Gastroesophageal sphincter (tissue), 4 donors: ENCODE results near the gene KCNJ18. TPM values are rescaled to one million over a fixed set of nuclear protein-coding genes. Genes with fewer than 3 reads are reported as not detected.
"Not testable (repeated sequence)": the region's sequence is repeated elsewhere in the genome, so short reads cannot be mapped to it uniquely, and the experiment has no call there.

Source experiments
- ATAC-seq: fragments of 150-250 bp; one replicate; pipeline ENCODE4 v1.9.1; 2016; ENCODE audit warnings: mild to moderate bottlenecking, moderate library complexity
- H3K27ac ChIP-seq, 4 donors: fragments of 200-600 bp; sonication (generic) in 3 of 4; 1 replicate in 3 of 4; 2 replicates in 1 of 4; pipeline ENCODE4 v1.5.1; 2016 to 2019
- H3K27me3 ChIP-seq: fragments of 200-600 bp; sonication (generic); one replicate; pipeline ENCODE4 v1.5.1; 2019
- H3K36me3 ChIP-seq, 2 donors: fragments of 200-600 bp; sonication (generic); one replicate each; pipeline ENCODE4 v1.5.1; 2019; ENCODE audit warnings: control low read depth in 1 of 2
- H3K4me1 ChIP-seq, 3 donors: fragments of 200-600 bp; sonication (generic); 1 replicate in 2 of 3; 2 replicates in 1 of 3; pipeline ENCODE4 v1.5.1; 2016 to 2019; ENCODE audit warnings: control low read depth in 2 of 3
- H3K4me3 ChIP-seq, 2 donors: fragments of 200-600 bp; sonication (generic); one replicate each; pipeline ENCODE4 v1.5.1; 2019; ENCODE audit warnings: mild to moderate bottlenecking in 1 of 2, moderate library complexity in 1 of 2
- H3K9me3 ChIP-seq, 3 donors: fragments of 200-600 bp; sonication (generic); one replicate each; pipeline ENCODE4 v1.5.1; 2017 to 2019; ENCODE audit warnings: control low read depth in 2 of 3
- WGBS, 2 donors: methylation state at CpG; one replicate each; pipeline ENCODE4 v1.1.5; 2018; ENCODE audit warnings: low coverage in 1 of 2; 5-methylcytosine and 5-hydroxymethylcytosine counted together
- total RNA-seq, 4 donors: library from RNA; depleted of rRNA; stranded (reverse); fragments of >200 nt; gene quantifications; one replicate each; pipeline ENCODE4 v1.1.0, GENCODE V29; 2016

Gene KCNJ18
- total RNA-seq, 4 donors from 2014 or later: not detected

DNA sequence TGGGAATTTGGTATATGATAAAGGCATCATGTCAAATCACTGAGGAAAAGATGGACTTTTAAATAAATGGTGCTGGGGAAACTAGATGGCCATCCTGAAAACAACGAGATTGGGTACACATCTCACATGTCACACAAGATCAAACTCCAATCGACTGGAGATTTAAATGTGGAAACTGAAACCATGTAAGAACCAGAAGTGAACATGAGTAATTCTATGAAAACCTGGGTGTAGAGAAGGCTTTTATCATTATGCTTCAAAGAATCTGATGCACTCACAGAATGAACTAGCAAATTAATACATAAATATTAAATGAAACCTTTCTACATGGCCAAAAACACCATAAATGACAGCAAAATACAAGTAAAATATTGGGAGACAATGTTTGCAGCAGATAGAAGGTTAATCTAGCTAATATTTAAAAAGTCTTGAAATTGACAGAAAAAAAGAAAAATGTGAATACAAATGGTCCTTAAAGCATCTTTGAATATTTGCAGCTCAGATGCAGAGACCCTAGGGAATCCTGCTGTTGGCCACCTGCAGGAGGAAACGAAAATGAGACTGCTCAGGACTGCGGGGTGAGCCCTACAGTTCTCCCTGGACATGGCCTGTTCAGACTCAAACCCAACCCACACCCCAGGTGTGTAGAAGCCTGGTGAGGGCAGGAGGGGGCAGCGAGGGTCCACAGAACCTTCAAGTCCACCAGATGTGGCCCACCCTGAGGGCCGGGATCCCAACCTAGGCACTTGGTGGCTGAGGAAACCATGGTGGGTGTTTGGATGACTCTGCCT is 32.1 kb downstream of the KCNJ18 start:
- H3K4me3 ChIP-seq, ATAC-seq, H3K4me1 ChIP-seq, H3K27me3 ChIP-seq, H3K36me3 ChIP-seq, H3K27ac ChIP-seq, H3K9me3 ChIP-seq: not testable (repeated sequence)
- WGBS, 2 donors: 65% methylated on average over 2 of the region's 6 CpGs; no CpG with 5 or more reads in 1 of the 2 donors

DNA sequence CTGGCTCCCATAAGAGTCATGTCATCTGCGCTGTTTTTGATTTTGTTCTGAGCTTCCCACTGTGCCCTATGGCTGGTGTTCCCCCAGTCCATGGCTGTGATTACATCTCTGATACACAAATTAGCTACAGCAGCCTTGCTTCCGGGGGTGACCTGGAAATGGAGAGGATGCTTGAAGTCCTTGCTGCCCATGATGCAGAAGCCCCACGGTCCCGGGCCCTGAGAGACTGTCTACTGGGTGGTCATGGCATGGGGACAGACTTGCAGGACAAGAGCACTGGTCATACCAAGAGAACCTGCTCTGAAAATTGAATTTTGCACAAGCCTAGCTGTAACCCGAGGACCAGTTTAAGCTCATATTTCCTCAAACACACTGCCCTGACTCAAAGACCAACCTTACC is 38.8 kb downstream of the KCNJ18 start:
- not testable (repeated sequence) for H3K27me3 ChIP-seq, H3K27ac ChIP-seq, H3K4me3 ChIP-seq, ATAC-seq, H3K9me3 ChIP-seq, H3K36me3 ChIP-seq, H3K4me1 ChIP-seq
- WGBS, 2 donors: 63% methylated on average over 2 to 4 of the region's 5 CpGs

DNA sequence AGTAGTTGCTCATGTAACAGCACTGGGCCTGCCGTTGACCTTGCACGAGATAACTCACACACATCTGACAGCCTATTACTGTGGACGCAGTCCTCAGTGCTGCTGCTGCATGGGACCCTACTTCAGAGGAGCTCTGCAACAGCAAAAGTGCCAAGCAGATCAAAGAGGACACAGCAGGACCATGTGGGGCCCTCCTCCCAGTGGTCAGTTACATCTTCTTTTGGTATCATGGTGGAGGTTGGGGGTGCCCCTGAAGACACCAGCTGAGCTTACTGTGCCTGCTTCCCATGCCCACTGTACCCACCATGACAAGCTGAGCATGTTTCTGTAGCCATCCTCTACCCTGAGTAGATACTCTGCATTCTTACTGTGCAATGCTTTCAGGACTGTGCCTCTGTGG is 41.6 kb downstream of the KCNJ18 start:
- ATAC-seq, H3K36me3 ChIP-seq, H3K4me3 ChIP-seq, H3K27ac ChIP-seq, H3K9me3 ChIP-seq, H3K27me3 ChIP-seq, H3K4me1 ChIP-seq: not testable (repeated sequence)
- 67 to 78% methylated on average over 1 to 3 of the region's 3 CpGs for WGBS, 2 donors

DNA sequence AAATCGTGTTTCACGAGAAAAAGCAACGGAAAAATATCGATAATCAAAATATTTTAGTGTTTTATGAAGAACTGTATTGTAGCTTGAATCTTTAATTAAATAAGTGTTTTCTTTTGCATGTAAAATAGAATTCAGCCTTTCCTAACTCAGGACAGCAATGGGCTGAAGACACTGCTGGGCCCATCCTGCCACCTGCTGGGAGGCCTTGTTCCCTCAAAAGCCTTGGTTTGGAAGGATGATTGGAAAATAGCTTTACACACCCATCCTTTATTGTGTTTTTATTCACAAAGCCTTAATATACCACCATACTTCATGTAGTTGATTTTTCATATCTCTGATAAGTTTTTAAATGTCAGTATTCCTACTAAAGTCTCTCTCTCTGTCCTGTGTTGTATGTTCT is 43.5 kb downstream of the KCNJ18 start:
- WGBS, 2 donors: 80 to 93% methylated on average over 4 of the region's 4 CpGs
- not testable (repeated sequence) for H3K4me3 ChIP-seq, ATAC-seq

DNA sequence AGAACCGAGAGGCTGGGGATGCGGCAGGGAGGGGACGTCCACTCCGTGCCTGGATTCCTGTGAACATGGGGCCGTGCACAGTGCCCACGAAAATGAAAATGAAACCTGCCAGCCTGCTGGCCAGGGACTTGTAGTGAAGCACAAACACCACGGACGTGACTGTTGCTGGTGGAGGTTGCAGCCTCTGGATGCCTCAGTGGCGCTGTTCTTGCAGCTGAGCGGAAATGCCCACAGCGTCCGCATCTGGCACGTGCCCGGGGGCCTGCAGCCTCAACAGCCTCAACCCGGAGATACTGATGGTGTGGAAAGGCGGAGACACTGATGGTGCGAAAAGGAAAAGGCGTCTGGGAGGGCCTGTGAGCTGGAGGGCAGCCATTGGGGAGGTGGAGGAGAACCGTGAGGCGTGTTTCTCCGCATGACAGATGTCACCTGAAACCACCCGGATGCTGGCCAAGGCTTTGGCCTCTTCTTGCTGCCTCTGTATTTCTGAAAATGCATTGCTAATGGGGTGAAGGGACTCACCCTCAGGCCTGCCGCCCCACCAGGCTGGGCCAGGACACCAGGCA is 44.8 kb downstream of the KCNJ18 start:
- not testable (repeated sequence) for H3K27ac ChIP-seq, H3K4me1 ChIP-seq, H3K4me3 ChIP-seq, H3K27me3 ChIP-seq, H3K9me3 ChIP-seq, H3K36me3 ChIP-seq, ATAC-seq
- 72 to 80% methylated on average over 5 to 6 of the region's 23 CpGs for WGBS, 2 donors

More for the DNA sequence above, 43.5 kb downstream of the KCNJ18 start:
- not testable (repeated sequence) for H3K4me1 ChIP-seq, H3K36me3 ChIP-seq, H3K27ac ChIP-seq, H3K27me3 ChIP-seq, H3K9me3 ChIP-seq

DNA sequence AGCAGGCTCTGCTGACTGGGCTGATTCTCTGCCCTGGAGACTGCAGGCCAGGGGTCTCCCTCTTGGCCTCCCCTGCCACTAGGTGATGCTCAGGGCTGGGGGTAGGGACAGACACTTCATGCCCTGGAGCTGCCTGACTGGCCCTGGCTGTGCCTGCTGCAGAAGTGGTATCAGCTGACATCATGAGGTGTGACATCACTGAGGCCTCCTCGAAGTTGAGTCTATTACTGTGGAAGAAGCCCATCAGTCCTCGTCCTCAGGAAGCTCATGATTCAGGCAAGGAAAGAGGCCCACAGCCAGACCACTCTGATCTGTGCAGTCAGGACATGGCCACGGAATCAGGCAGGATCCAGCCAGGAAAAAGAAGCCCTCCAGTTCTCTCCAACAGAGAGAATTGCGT is 45.9 kb downstream of the KCNJ18 start:
- ATAC-seq, H3K4me3 ChIP-seq, H3K36me3 ChIP-seq, H3K27ac ChIP-seq, H3K27me3 ChIP-seq, H3K9me3 ChIP-seq, H3K4me1 ChIP-seq: not testable (repeated sequence)
- no CpG with 5 or more reads among the region's 4 CpGs for WGBS, 2 donors

DNA sequence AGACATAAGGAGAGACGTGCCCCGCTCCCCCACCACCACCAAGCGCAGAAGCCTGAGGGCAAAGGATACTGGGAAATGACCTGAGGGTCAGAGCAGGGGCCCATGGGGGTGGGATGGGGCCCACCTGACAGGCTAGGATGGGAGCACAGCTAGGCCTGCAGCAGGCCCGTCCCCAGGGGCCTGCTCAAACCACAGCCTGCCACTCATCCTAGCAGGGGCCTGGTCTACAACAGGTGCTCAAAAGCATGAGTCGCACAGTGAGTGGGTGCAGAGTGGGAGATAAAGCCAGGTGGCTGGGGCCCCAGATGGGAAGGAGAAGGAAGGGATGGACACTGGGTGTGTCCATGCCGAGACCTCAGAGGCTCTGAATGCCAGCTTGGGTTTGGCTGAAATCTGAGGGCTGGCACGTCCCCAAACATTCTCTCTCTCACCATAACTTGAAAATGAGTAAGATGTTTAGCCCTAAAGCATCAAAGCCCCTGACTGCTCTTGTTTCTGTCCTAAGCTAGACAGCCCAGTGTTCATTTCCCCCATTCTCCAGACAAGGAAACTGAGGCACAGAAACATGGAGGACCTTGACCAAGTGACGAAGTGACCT is 46.7 kb downstream of the KCNJ18 start:
- H3K36me3 ChIP-seq, H3K27ac ChIP-seq, H3K4me3 ChIP-seq, H3K27me3 ChIP-seq, ATAC-seq, H3K9me3 ChIP-seq, H3K4me1 ChIP-seq: not testable (repeated sequence)
- WGBS, 2 donors: no CpG with 5 or more reads among the region's 8 CpGs

DNA sequence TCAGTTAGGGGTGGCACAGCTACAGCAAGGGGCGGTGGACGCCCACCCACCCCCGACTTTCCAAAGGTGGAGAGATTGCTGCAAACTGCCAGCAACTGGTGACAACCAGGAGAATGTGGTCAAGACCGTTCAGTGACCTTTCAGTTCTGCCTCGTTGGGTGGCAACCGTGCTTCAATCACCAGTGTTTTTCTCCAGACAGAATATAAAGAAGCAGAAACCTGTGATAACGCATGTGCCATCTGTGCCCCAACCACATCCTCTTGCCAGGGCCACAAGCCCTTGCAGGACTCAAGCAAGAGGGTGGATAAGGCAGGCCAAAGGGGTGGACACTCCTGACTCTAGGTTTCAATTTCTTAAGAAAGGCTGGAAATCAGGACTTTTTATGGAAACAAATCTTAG is 47.2 kb downstream of the KCNJ18 start:
- ATAC-seq, H3K4me3 ChIP-seq, H3K36me3 ChIP-seq, H3K27ac ChIP-seq, H3K27me3 ChIP-seq, H3K4me1 ChIP-seq, H3K9me3 ChIP-seq: not testable (repeated sequence)
- no CpG with 5 or more reads among the region's 7 CpGs for WGBS, 2 donors

DNA sequence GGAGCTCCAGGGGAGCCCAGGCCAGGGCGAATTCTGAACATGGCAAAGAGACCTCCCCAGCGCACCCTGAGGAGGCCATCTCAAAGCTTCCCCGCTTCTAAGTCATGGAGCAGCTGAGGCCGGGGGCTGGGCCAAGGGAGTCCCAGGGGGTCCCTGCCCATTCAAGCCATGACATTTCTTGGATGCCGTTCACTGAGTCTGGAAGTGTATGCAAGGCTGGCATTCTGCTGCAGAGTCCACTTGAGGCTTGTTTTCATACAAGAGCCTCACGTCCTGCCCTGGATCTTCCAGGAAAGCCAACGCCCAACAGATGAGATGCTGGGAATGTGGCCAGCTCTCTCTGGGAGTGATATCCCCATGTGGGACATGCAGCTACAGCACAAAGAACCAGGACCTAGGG is 48.5 kb downstream of the KCNJ18 start:
- H3K36me3 ChIP-seq, H3K4me1 ChIP-seq, H3K27me3 ChIP-seq, H3K27ac ChIP-seq, H3K9me3 ChIP-seq, ATAC-seq, H3K4me3 ChIP-seq: not testable (repeated sequence)
- no CpG with 5 or more reads among the region's 7 CpGs for WGBS, 2 donors

DNA sequence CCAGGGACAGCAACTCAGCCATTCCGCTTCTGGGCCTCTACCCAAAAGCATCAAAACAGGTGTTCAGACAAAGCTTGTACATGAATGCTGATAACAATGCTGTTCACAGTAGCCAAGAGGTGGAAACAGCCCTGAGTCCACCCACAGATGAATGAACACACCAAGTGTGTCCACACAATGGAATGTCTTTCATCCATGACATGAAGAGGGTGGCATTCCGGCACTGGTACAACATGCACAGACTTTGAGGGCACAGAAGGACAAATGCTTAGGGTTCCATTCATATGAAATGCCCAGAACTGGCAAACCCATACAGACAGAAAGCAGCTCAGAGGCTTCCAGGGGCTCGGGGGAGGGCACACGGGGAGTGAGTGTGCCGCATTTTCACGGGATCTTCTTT is 49.2 kb downstream of the KCNJ18 start:
- not testable (repeated sequence) for H3K27ac ChIP-seq, H3K4me3 ChIP-seq, H3K36me3 ChIP-seq, H3K4me1 ChIP-seq, H3K27me3 ChIP-seq, H3K9me3 ChIP-seq, ATAC-seq
- WGBS, 2 donors: no CpG with 5 or more reads among the region's 6 CpGs
